Left ventricle myocardium inferior (tissue), 1 donor: ENCODE results near the gene KIF21A. TPM values are rescaled to one million over a fixed set of nuclear protein-coding genes. Genes with fewer than 3 reads are reported as not detected.

ENCODE experiments used
- DNase-seq: peaks from one replicate; pipeline ENCODE4 v3.0.0-alpha.2; 2020
- H3K27ac ChIP-seq: fragments of 200-600 bp; replicated peaks from 2 replicates; pipeline ENCODE4 v1.8.0; 2021
- H3K27me3 ChIP-seq: fragments of 200-600 bp; 2 replicates; pipeline ENCODE4 v1.8.0; 2021; ENCODE audit warnings: low read depth
- H3K36me3 ChIP-seq: fragments of 200-600 bp; 2 replicates; pipeline ENCODE4 v1.8.0; 2021
- H3K4me1 ChIP-seq: fragments of 200-600 bp; 2 replicates; pipeline ENCODE4 v1.8.0; 2021
- H3K4me3 ChIP-seq: fragments of 200-600 bp; 2 replicates; pipeline ENCODE4 v1.8.0; 2021; ENCODE audit warnings: mild to moderate bottlenecking, moderate library complexity
- H3K9me3 ChIP-seq: fragments of 200-600 bp; replicated peaks from 2 replicates; pipeline ENCODE4 v1.8.0; 2021
- intact Hi-C: fragments of 100-400 bp; cut with micrococcal nuclease; formaldehyde crosslinking; loops from one replicate; pipeline ENCODE4 v1.11.0; 2022
- total RNA-seq: library from RNA; stranded (reverse); fragmentation: NEBNext Ultra II Directional; extraction: Animal tissue kit (Norgen Biotek cat#: 25700); gene quantifications from one replicate; pipeline ENCODE4 v1.2.1, GENCODE V29; 2021
- TF ChIP-seq, protein P1 (sequence below): fragments of 200-600 bp; IDR thresholded peaks from 2 replicates; pipeline ENCODE4 v1.8.0; 2021; ENCODE audit warnings: antibody characterized with exemption, mild to moderate bottlenecking, borderline replicate concordance
- donor health status: DM: no; HTN: yes; CAD: no; lungs with severe emphysema.

The KIF21A gene
- total RNA-seq, 1 donor from 2014 or later = 49.8 TPM

DNA sequence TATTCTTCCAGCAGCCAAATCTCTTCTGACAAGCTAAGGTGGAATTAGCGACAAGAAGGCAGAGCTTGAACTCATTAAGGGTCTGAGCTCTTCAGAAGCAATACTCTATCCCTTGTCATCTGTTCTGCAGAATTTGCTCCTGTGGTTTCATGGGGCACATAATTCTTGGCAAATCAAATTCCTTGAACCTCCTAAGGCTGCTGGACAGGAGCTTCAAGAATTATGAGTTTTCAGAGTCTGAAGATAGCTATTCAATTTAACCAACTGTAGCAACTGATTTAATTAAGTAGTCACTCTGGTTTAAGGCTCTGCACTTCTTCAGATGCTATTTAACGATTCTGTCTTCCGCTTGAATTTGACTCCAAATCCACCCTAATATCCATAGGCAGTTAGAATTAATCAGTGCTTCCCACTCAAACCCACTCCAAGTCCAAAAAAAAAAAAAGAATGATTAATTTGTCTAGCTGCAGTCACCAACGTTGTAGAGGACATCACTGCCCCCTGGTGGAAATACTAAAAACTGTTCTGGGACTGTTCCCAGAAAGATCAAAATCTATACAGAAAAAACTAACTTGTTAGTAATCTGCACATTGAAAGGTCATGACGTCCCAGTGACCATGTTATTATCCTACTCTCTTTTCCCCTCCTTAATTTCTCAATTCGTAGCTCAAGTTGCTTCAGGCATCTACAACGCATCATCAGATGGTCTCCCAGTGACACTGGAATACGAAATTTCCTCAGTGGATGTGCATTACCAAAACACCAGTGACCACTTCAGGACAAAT, 169.9 kb downstream of the KIF21A start:
- H3K27me3 ChIP-seq = peaks cover 12% of the 10 kb centered on the region
- no peaks in the 10 kb centered on the region for H3K9me3 ChIP-seq
- no peak for DNase-seq
- TF ChIP-seq, protein P1, sequence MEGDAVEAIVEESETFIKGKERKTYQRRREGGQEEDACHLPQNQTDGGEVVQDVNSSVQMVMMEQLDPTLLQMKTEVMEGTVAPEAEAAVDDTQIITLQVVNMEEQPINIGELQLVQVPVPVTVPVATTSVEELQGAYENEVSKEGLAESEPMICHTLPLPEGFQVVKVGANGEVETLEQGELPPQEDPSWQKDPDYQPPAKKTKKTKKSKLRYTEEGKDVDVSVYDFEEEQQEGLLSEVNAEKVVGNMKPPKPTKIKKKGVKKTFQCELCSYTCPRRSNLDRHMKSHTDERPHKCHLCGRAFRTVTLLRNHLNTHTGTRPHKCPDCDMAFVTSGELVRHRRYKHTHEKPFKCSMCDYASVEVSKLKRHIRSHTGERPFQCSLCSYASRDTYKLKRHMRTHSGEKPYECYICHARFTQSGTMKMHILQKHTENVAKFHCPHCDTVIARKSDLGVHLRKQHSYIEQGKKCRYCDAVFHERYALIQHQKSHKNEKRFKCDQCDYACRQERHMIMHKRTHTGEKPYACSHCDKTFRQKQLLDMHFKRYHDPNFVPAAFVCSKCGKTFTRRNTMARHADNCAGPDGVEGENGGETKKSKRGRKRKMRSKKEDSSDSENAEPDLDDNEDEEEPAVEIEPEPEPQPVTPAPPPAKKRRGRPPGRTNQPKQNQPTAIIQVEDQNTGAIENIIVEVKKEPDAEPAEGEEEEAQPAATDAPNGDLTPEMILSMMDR = peak; percentile 80
- intact Hi-C loops = loop anchor here (10.0 kb wide), 1 partner anchor 948 kb away; no protein-coding TSS in a partner anchor
- no peaks in the 10 kb centered on the region for H3K4me1 ChIP-seq
- no peaks in the 10 kb centered on the region for H3K36me3 ChIP-seq
- no peak overlapping the region for H3K27ac ChIP-seq
- no peak overlapping the region for H3K4me3 ChIP-seq

DNA sequence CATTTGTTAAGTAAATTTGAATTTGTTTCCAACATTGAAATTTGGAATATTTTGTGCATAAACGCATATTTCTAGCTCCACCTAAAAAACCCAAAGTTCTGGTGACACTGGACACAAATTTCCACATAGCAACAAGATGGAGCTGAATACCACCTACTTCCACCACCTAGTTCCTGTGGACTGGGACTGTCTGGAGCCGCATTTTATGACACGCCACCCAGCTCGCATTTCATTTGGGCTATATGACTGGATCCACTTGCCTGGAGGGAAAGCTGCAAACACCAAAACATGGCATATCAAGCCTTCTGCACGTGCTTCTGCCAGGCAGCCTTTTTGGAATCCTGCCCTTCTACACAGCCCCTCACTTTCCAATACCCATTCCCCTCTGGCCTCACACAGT, 173.4 kb downstream of the KIF21A start:
- Histone ChIP-seq H3K27ac (no peak overlapping the region), H3K36me3 (no peaks in the 10 kb centered on the region), H3K4me3 (no peak overlapping the region), H3K27me3 (peaks cover 8% of the 10 kb centered on the region), H3K4me1 (no peaks in the 10 kb centered on the region), H3K9me3 (peaks cover 5% of the 10 kb centered on the region)
- intact Hi-C loops = no loop called here
- TF ChIP-seq, protein P1 = no peak
- no peak for DNase-seq

DNA sequence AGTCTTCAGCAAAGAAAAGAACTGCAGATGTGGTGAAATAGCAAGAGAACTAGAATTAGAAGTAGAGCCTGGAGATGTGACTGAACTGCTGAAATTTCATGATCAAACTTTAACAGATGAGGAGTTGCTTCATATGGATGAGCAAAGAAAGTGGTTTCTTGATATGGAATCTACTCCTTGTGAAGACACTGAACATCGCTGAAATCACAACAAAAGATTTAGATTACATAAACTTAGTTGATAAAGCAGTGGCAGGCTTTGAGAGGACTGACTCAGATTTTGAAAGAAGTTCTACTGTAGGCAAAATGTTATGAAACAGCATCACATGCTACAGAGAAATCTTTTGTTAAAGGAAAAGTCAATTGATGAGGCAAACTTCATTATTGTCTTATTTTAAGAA, 175.0 kb downstream of the KIF21A start:
- Histone ChIP-seq H3K27ac (no peak overlapping the region), H3K27me3 (peaks cover 8% of the 10 kb centered on the region), H3K36me3 (no peaks in the 10 kb centered on the region), H3K9me3 (peaks cover 12% of the 10 kb centered on the region), H3K4me1 (no peaks in the 10 kb centered on the region), H3K4me3 (no peak overlapping the region)
- no peak for DNase-seq
- TF ChIP-seq, protein P1 = no peak
- intact Hi-C loops = no loop called here

DNA sequence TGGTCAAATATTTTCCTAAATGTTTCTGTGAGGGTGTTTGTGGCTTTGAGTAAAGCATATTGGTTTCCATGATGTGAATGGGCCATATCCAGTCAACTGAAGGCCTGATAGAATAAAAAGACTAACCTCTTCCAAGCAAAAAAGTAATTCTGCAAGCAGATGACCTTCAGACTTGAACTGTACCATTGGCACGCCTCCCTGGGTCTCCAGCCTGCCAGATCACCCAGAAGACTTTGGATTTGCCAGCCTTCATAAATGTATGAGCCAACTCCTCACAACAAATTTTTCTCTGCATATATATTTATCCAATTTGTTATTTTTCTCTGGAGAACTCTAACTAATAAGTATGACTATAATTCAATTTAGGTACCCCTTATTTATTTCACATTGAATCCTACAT, 190.3 kb downstream of the KIF21A start:
- DNase-seq = peak; percentile 18
- H3K4me3 ChIP-seq = no peak overlapping the region
- no peaks in the 10 kb centered on the region for H3K4me1 ChIP-seq
- no peaks in the 10 kb centered on the region for H3K36me3 ChIP-seq
- H3K27me3 ChIP-seq = no peaks in the 10 kb centered on the region
- peaks cover 10% of the 10 kb centered on the region for H3K9me3 ChIP-seq
- H3K27ac ChIP-seq = no peak overlapping the region
- TF ChIP-seq, protein P1 = no peak
- intact Hi-C loops = no loop called here

Other genes with a start within 250 kb of the KIF21A start
- 6.5 TPM for gene ABCD2, start 176.7 kb upstream of the KIF21A start, total RNA-seq